ENCODE measurements around the gene KCNH1. TPM values are rescaled to one million over a fixed set of nuclear protein-coding genes. Genes with fewer than 3 reads are reported as not detected.

Gene KCNH1
- total and polyA plus RNA-seq, 4 donors = 0.02 to 0.31 TPM; not detected in 2

DNA sequence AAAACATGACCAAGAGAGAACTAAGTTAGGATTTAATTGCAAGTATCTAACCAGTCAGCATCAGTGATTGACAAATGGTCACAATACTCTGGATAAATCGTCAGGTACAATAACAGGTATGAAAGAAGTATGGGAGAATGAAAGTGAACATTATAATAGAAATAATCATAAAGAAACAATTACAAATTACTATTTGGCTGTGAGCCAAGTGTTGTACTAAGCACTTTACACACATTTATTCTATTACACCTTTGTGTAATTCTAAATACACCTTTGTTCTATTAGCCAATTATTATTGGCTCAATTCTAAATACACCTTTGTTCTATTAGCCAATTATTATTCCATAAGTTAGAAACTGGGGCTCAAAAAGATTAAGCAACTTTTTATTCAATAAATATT is 114.7 kb downstream of the KCNH1 start:
- 52 to 75% methylated on average over 1 of the region's 1 CpG for WGBS, 2 donors
- Histone ChIP-seq H3K36me3 (ENCODE audit: control insufficient read depth in 4 of 4, insufficient read depth in 4 of 4, low read length in 4 of 4) (no peaks in the 10 kb centered on the region), H3K4me3 (no peak overlapping the region), H3K27ac (ENCODE audit: low read depth in 1 of 2, low read length in 1 of 2) (no peak overlapping the region), H3K9me3 (ENCODE audit: control insufficient read depth in 4 of 4, insufficient read depth in 3 of 4, low read length in 3 of 4) (peaks cover 0 to 6% (median 0%) of the 10 kb centered on the region in 4 donors), H3K9ac (ENCODE audit: insufficient read depth in 1 of 2, low read length in 2 of 2) (no peak overlapping the region), H3K27me3 (ENCODE audit: control insufficient read depth in 3 of 3, insufficient read depth in 3 of 3, low read length in 2 of 3) (no peaks in the 10 kb centered on the region), H3K4me1 (ENCODE audit: control insufficient read depth in 5 of 5, insufficient read depth in 5 of 5, low read length in 5 of 5) (no peaks in the 10 kb centered on the region)
- ATAC-seq (ENCODE audit: insufficient read depth, low FRiP score) (no peak), DNase-seq (no peak)
- no peak for TF ChIP-seq CTCF (IDR thresholded peaks at IDR 0.05; ENCODE audit: control extremely low read depth, extremely low read depth)

GRCh38 chr1:211018690-211019089 is 115.3 kb downstream of the KCNH1 start:
- no peaks in the 10 kb centered on the region for H3K36me3 ChIP-seq (ENCODE audit: control insufficient read depth in 4 of 4, insufficient read depth in 4 of 4, low read length in 4 of 4)
- no peak for TF ChIP-seq CTCF (IDR thresholded peaks at IDR 0.05; ENCODE audit: control extremely low read depth, extremely low read depth)
- H3K9ac ChIP-seq (ENCODE audit: insufficient read depth in 1 of 2, low read length in 2 of 2) = no peak overlapping the region
- WGBS, 2 donors = 85 to 91% methylated on average over 5 of the region's 5 CpGs
- H3K27me3 ChIP-seq (ENCODE audit: control insufficient read depth in 3 of 3, insufficient read depth in 3 of 3, low read length in 2 of 3) = no peaks in the 10 kb centered on the region
- DNase-seq (no peak), ATAC-seq (ENCODE audit: insufficient read depth, low FRiP score) (no peak)
- H3K4me1 ChIP-seq (ENCODE audit: control insufficient read depth in 5 of 5, insufficient read depth in 5 of 5, low read length in 5 of 5) = no peaks in the 10 kb centered on the region
- no peak overlapping the region for H3K27ac ChIP-seq (ENCODE audit: low read depth in 1 of 2, low read length in 1 of 2)
- peaks cover 0 to 6% (median 0%) of the 10 kb centered on the region in 4 donors for H3K9me3 ChIP-seq (ENCODE audit: control insufficient read depth in 4 of 4, insufficient read depth in 3 of 4, low read length in 3 of 4)
- H3K4me3 ChIP-seq = no peak overlapping the region

GRCh38 chr1:211017075-211017718 is 116.8 kb downstream of the KCNH1 start:
- Histone ChIP-seq H3K4me3 (no peak overlapping the region), H3K9ac (ENCODE audit: insufficient read depth in 1 of 2, low read length in 2 of 2) (no peak overlapping the region), H3K36me3 (ENCODE audit: control insufficient read depth in 4 of 4, insufficient read depth in 4 of 4, low read length in 4 of 4) (no peaks in the 10 kb centered on the region), H3K27me3 (ENCODE audit: control insufficient read depth in 3 of 3, insufficient read depth in 3 of 3, low read length in 2 of 3) (no peaks in the 10 kb centered on the region), H3K27ac (ENCODE audit: low read depth in 1 of 2, low read length in 1 of 2) (no peak overlapping the region), H3K4me1 (ENCODE audit: control insufficient read depth in 5 of 5, insufficient read depth in 5 of 5, low read length in 5 of 5) (no peaks in the 10 kb centered on the region), H3K9me3 (ENCODE audit: control insufficient read depth in 4 of 4, insufficient read depth in 3 of 4, low read length in 3 of 4) (peaks cover 0 to 11% (median 0%) of the 10 kb centered on the region in 4 donors)
- ATAC-seq (ENCODE audit: insufficient read depth, low FRiP score) (no peak), DNase-seq (peak in 1 of 3 donors; percentile 5)
- no peak for TF ChIP-seq CTCF (IDR thresholded peaks at IDR 0.05; ENCODE audit: control extremely low read depth, extremely low read depth)
- 65 to 66% methylated on average over 6 of the region's 6 CpGs for WGBS, 2 donors

DNA sequence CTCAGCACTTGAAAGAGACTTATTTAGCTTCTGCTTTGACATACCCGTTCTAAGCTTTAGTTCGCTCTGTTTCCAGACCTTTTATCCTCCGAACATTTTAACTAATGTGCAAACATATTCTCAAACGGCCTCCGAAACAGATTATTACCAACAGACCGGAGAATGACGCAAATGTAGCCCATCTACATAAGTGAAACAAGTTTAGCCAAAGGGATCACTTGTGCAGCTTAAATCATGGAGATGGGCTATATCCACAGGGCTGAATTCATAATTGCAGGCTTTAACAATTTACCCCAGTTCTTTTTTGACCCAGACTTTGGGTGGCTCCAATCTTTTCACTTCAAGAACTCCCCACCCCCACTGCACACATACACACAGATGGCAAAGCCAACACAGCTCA is 119.7 kb downstream of the KCNH1 start:
- no peaks in the 10 kb centered on the region for H3K27me3 ChIP-seq (ENCODE audit: control insufficient read depth in 3 of 3, insufficient read depth in 3 of 3, low read length in 2 of 3)
- no peak overlapping the region for H3K27ac ChIP-seq (ENCODE audit: low read depth in 1 of 2, low read length in 1 of 2)
- TF ChIP-seq CTCF (IDR thresholded peaks at IDR 0.05; ENCODE audit: control extremely low read depth, extremely low read depth) = no peak
- DNase-seq (no peak), ATAC-seq (ENCODE audit: insufficient read depth, low FRiP score) (no peak)
- WGBS, 2 donors = 72 to 82% methylated on average over 7 of the region's 7 CpGs
- H3K9ac ChIP-seq (ENCODE audit: insufficient read depth in 1 of 2, low read length in 2 of 2) = no peak overlapping the region
- H3K9me3 ChIP-seq (ENCODE audit: control insufficient read depth in 4 of 4, insufficient read depth in 3 of 4, low read length in 3 of 4) = peaks cover 0 to 11% (median 0%) of the 10 kb centered on the region in 4 donors
- H3K36me3 ChIP-seq (ENCODE audit: control insufficient read depth in 4 of 4, insufficient read depth in 4 of 4, low read length in 4 of 4) = no peaks in the 10 kb centered on the region
- no peak overlapping the region for H3K4me3 ChIP-seq
- no peaks in the 10 kb centered on the region for H3K4me1 ChIP-seq (ENCODE audit: control insufficient read depth in 5 of 5, insufficient read depth in 5 of 5, low read length in 5 of 5)

Measured in lung (tissue), 12 donors.